Epithelial cell of proximal tubule (primary cell): ENCODE data around the gene PPP1R9B. TPM values are rescaled to one million over a fixed set of nuclear protein-coding genes. Genes with fewer than 3 reads are reported as not detected.

Experiments used
- DNase-seq: peaks from one replicate; pipeline ENCODE4 v3.0.0-alpha.2; 2011; ENCODE audit warnings: low read depth
- H3K4me3 ChIP-seq: 2 replicates; pipeline ENCODE4 v1.5.1; 2011; ENCODE audit warnings: low read depth, mild to moderate bottlenecking, low read length
- CTCF ChIP-seq: conservative IDR thresholded peaks from 2 replicates; pipeline ENCODE4 v1.5.1; 2012; ENCODE audit warnings: low read depth, mild to moderate bottlenecking, low read length
- total RNA-seq: library from RNA; depleted of rRNA; stranded (reverse); fragments of >200 nt; gene quantifications from 2 replicates; pipeline ENCODE4 v1.2.3, GENCODE V29; 2015

The PPP1R9B gene
- 32.9 and 33.8 TPM in 2 replicates for total RNA-seq

- DNase-seq, result no peak
- peak within 1 kb of the TSS; percentile 82 for H3K4me3 ChIP-seq
- TF ChIP-seq CTCF, result no peak
These were observed at the start of gene PPP1R9B for GRCh38 chr17:50150354-50151040. TSS of gene PPP1R9B (minus strand) at chr17:50150677. CDS start at chr17:50150513, 164 bp downstream.

- no peak for DNase-seq
- no peak for TF ChIP-seq CTCF
- peak overlapping the region; percentile 58 for H3K4me3 ChIP-seq
These were observed 49.5 kb upstream of the PPP1R9B start for GRCh38 chr17:50199803-50200456.

GRCh38 chr17:50199211-50199802 is 48.8 kb upstream of the PPP1R9B start:
- no peak for DNase-seq
- peak overlapping the region; percentile 58 for H3K4me3 ChIP-seq
- TF ChIP-seq CTCF, result no peak

- DNase-seq, result no peak
- no peak overlapping the region for H3K4me3 ChIP-seq
- TF ChIP-seq CTCF, result peak; percentile 95
These were observed 47.7 kb upstream of the PPP1R9B start for GRCh38 chr17:50198026-50198669.

GRCh38 chr17:50196826-50197225 is 46.3 kb upstream of the PPP1R9B start:
- H3K4me3 ChIP-seq, result no peak overlapping the region
- no peak for TF ChIP-seq CTCF
- no peak for DNase-seq

GRCh38 chr17:50196036-50196435 is 45.6 kb upstream of the PPP1R9B start:
- H3K4me3 ChIP-seq, result no peak overlapping the region
- TF ChIP-seq CTCF, result no peak
- no peak for DNase-seq
